Smooth muscle cell (in vitro differentiated cells): ENCODE data around the gene VAC14. TPM values are rescaled to one million over a fixed set of nuclear protein-coding genes. Genes with fewer than 3 reads are reported as not detected.

Source experiments
- DNase-seq: peaks from one replicate; lab custom pipeline; 2025; ENCODE audit not compliant: unreplicated experiment; lab: John Stamatoyannopoulos, UW
- H2AFZ ChIP-seq: fragments of 200-600 bp; sonication (generic); 2 replicates; pipeline ENCODE4 v1.6.0; 2016; ENCODE audit warnings: antibody characterized with exemption, low read depth, mild to moderate bottlenecking
- H3F3A ChIP-seq: fragments of 200-600 bp; sonication (generic); 2 replicates; pipeline ENCODE4 v1.6.0; 2017; ENCODE audit warnings: antibody characterized with exemption, low read depth
- H3K27ac ChIP-seq: fragments of 200-600 bp; sonication (generic); 2 replicates; pipeline ENCODE4 v1.5.1; 2016; ENCODE audit warnings: low read depth, mild to moderate bottlenecking
- H3K27me3 ChIP-seq: fragments of 200-600 bp; sonication (generic); 2 replicates; pipeline ENCODE4 v1.6.1; 2016; ENCODE audit warnings: low read depth, mild to moderate bottlenecking
- H3K36me3 ChIP-seq: fragments of 200-600 bp; sonication (generic); 2 replicates; pipeline ENCODE4 v1.5.1; 2016; ENCODE audit warnings: low read depth
- H3K4me1 ChIP-seq: fragments of 200-600 bp; sonication (generic); 2 replicates; pipeline ENCODE4 v1.5.1; 2016; ENCODE audit warnings: low read depth
- H3K4me2 ChIP-seq: fragments of 200-600 bp; sonication (generic); 2 replicates; pipeline ENCODE4 v1.6.0; 2016; ENCODE audit warnings: mild to moderate bottlenecking
- H3K4me3 ChIP-seq: fragments of 200-600 bp; sonication (generic); 2 replicates; pipeline ENCODE4 v1.5.1; 2016; ENCODE audit warnings: mild to moderate bottlenecking
- H3K79me2 ChIP-seq: fragments of 200-600 bp; sonication (generic); 2 replicates; pipeline ENCODE4 v1.6.0; 2016; ENCODE audit warnings: low read depth, mild to moderate bottlenecking
- H3K9ac ChIP-seq: fragments of 200-600 bp; sonication (generic); 2 replicates; pipeline ENCODE4 v1.6.0; 2016; ENCODE audit warnings: low read depth
- H3K9me3 ChIP-seq: fragments of 200-600 bp; sonication (generic); replicated peaks from 2 replicates; pipeline ENCODE4 v1.5.1; 2016; ENCODE audit warnings: low read depth
- H4K20me1 ChIP-seq: fragments of 200-600 bp; sonication (generic); 2 replicates; pipeline ENCODE4 v1.6.0; 2016; ENCODE audit warnings: low read depth
- WGBS: methylation state at CpG from one replicate; pipeline ENCODE4 v1.1.7; 2016; ENCODE audit warnings: low lambda C conversion rate; 5-methylcytosine and 5-hydroxymethylcytosine counted together
- polyA plus RNA-seq: library from polyadenylated mRNA; unstranded; fragments of >200 nt; fragmentation: Nextera tagmentation; extraction: Ambion mirVana; gene quantifications from 2 replicates; pipeline ENCODE4 v1.2.1, GENCODE V29; 2016
- total RNA-seq: library from RNA; depleted of rRNA; stranded (reverse); fragments of >200 nt; gene quantifications from 2 replicates; pipeline ENCODE4 v1.2.3, GENCODE V29; 2014
- TF ChIP-seq, protein P1 (sequence below): fragments of 200-600 bp; sonication (generic); IDR thresholded peaks from 2 replicates; pipeline ENCODE4 v1.5.1; 2017; ENCODE audit warnings: borderline replicate concordance, mild to moderate bottlenecking, antibody characterized with exemption; ENCODE audit not compliant: insufficient read depth, poor library complexity, severe bottlenecking

The VAC14 gene
- total and polyA plus RNA-seq, 2 experiments from 2014 or later, result 27.9 to 52.3 TPM

DNA sequence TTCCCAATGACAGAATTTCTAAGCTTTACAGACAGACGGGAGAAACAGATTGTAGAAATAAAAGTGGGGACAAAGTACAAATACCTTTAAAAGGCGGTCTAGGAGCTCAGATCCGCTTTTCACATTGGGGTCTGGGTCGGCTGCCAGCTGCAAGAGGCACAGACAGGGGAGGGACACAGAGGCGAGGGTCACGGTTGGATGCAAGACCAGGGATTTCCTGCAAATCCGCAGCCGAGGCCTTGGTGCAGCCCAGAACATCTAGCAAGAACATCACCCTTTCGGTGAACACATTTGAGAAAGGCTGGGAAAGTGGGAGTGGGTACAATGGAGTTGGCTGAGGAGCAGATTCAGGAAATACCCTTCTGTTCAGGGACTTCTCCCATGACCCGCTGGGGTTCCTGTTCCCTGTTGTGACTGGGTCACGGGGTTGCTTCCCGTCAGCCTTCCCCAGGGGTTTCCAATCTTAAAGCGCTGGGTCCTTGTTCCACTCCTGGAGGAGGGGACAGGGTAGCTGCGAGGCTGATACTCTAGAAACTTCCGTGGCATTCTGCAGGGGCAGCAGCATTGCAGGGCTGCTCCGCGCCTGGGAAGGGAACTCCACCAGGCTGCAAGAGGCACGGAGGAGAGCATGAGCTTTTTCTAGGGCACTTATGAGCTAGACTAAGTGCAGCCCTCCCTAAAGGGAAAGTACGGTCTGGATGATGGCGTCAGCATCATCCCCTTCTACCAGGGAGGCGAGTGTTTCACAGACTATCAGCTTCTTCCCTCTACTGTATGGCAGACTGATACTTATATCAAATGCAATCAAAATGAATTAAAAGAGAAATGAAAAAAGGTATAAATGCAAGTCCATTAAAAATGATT lies 16.0 kb downstream of the VAC14 start:
- TF ChIP-seq, protein P1, sequence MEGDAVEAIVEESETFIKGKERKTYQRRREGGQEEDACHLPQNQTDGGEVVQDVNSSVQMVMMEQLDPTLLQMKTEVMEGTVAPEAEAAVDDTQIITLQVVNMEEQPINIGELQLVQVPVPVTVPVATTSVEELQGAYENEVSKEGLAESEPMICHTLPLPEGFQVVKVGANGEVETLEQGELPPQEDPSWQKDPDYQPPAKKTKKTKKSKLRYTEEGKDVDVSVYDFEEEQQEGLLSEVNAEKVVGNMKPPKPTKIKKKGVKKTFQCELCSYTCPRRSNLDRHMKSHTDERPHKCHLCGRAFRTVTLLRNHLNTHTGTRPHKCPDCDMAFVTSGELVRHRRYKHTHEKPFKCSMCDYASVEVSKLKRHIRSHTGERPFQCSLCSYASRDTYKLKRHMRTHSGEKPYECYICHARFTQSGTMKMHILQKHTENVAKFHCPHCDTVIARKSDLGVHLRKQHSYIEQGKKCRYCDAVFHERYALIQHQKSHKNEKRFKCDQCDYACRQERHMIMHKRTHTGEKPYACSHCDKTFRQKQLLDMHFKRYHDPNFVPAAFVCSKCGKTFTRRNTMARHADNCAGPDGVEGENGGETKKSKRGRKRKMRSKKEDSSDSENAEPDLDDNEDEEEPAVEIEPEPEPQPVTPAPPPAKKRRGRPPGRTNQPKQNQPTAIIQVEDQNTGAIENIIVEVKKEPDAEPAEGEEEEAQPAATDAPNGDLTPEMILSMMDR, result no peak
- H3K4me3 ChIP-seq, result no peak overlapping the region
- H3K27ac ChIP-seq, result no peak overlapping the region
- H3F3A ChIP-seq, result no peaks in the 10 kb centered on the region
- 97% methylated on average over 21 of the region's 21 CpGs for WGBS
- H3K4me1 ChIP-seq, result no peaks in the 10 kb centered on the region
- no peaks in the 10 kb centered on the region for H3K27me3 ChIP-seq
- no peak for DNase-seq
- H4K20me1 ChIP-seq, result peaks cover 42% of the 10 kb centered on the region
- no peak overlapping the region for H3K4me2 ChIP-seq
- no peak overlapping the region for H3K9ac ChIP-seq
- H3K36me3 ChIP-seq, result no peaks in the 10 kb centered on the region
- H3K9me3 ChIP-seq, result no peaks in the 10 kb centered on the region
- H2AFZ ChIP-seq, result no peak overlapping the region
- no peaks in the 10 kb centered on the region for H3K79me2 ChIP-seq

DNA sequence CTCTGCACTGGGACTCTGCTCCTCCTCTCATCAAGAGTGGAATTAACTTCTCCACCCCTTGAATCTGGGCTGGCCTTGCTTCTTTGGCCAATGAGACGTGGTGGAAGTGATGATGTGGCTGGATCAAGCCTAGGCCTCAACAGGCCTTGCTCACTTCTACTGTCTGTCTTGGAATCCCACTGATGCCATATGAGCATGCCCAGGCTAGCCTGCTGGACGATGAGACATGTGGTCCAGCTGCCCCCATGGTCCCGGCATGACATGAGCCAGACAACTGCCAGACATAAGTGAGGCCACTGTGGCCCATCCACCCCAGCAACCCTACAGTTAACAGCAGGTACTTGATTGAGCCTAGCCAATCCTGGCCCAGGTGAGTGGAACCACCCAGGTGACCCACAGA lies 18.7 kb downstream of the VAC14 start:
- DNase-seq, result no peak
- Histone ChIP-seq H3K9me3 (no peaks in the 10 kb centered on the region), H3K4me2 (no peak overlapping the region), H4K20me1 (peaks cover 19% of the 10 kb centered on the region), H3K27me3 (no peaks in the 10 kb centered on the region), H3K9ac (no peak overlapping the region), H2AFZ (no peak overlapping the region), H3K79me2 (no peaks in the 10 kb centered on the region), H3K36me3 (no peaks in the 10 kb centered on the region), H3K4me1 (no peaks in the 10 kb centered on the region), H3K4me3 (no peak overlapping the region), H3K27ac (no peak overlapping the region), H3F3A (peaks cover 14% of the 10 kb centered on the region)
- WGBS, result 89% methylated on average over 3 of the region's 3 CpGs
- TF ChIP-seq, protein P1, result no peak

DNA sequence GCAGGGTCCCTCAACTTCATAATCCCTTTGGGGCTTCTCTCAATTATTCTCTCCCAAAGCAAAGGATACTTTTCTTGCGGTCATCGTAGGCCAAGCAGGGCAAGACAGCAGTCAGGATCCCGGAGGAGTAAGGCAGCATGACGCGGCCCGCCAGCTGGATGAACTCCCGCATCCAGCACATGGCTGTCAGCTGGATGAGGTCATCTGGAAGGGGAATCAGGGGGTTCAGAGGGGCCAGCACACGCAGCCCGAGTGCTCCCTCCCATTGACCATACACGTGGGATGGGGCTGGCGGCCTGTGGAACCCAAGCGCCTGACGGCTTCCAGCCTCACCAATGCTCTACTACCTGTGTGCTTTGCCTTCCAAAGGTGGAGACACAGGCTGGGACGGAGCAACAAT lies 19.2 kb downstream of the VAC14 start:
- Histone ChIP-seq H3K4me3 (no peak overlapping the region), H3K27ac (no peak overlapping the region), H3F3A (peaks cover 14% of the 10 kb centered on the region), H3K4me1 (no peaks in the 10 kb centered on the region), H4K20me1 (peaks cover 15% of the 10 kb centered on the region), H3K9me3 (no peaks in the 10 kb centered on the region), H3K79me2 (no peaks in the 10 kb centered on the region), H2AFZ (no peak overlapping the region), H3K36me3 (no peaks in the 10 kb centered on the region), H3K4me2 (no peak overlapping the region), H3K9ac (no peak overlapping the region), H3K27me3 (no peaks in the 10 kb centered on the region)
- no peak for DNase-seq
- TF ChIP-seq, protein P1, result no peak
- WGBS, result 96% methylated on average over 14 of the region's 14 CpGs

DNA sequence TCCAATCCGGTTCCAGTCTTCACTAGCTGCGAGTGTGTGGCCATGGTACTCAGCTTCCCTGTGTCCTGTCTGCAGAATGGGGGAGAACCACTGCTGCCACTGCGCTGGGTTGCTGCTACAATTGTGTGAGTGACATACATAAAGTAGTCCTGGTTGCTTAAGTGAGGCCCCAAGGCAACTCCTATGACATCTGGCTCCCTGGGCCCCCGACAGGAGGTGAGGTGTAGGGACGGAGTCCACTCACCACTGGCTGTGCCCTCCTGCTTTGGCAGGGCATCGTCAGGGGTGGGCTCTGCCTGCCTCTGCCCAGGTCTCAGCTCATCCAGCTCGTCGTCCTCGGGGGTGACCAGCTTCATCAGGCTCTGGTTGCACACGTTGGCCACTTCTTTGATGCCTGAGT lies 20.4 kb downstream of the VAC14 start:
- no peaks in the 10 kb centered on the region for H3K27me3 ChIP-seq
- H3K36me3 ChIP-seq, result no peaks in the 10 kb centered on the region
- 97% methylated on average over 10 of the region's 10 CpGs for WGBS
- no peak for DNase-seq
- no peak overlapping the region for H3K27ac ChIP-seq
- no peaks in the 10 kb centered on the region for H3K4me1 ChIP-seq
- no peaks in the 10 kb centered on the region for H3K79me2 ChIP-seq
- no peak overlapping the region for H3K9ac ChIP-seq
- H4K20me1 ChIP-seq, result peaks cover 4% of the 10 kb centered on the region
- H2AFZ ChIP-seq, result no peak overlapping the region
- H3K4me3 ChIP-seq, result no peak overlapping the region
- H3F3A ChIP-seq, result peaks cover 14% of the 10 kb centered on the region
- H3K4me2 ChIP-seq, result no peak overlapping the region
- TF ChIP-seq, protein P1, result no peak
- H3K9me3 ChIP-seq, result no peaks in the 10 kb centered on the region
